Measurements from ENCODE around the gene VPS18.
A peak's percentile ranks its signal among the peaks of the same experiment; 100 is the strongest.

The VPS18 gene

DNA sequence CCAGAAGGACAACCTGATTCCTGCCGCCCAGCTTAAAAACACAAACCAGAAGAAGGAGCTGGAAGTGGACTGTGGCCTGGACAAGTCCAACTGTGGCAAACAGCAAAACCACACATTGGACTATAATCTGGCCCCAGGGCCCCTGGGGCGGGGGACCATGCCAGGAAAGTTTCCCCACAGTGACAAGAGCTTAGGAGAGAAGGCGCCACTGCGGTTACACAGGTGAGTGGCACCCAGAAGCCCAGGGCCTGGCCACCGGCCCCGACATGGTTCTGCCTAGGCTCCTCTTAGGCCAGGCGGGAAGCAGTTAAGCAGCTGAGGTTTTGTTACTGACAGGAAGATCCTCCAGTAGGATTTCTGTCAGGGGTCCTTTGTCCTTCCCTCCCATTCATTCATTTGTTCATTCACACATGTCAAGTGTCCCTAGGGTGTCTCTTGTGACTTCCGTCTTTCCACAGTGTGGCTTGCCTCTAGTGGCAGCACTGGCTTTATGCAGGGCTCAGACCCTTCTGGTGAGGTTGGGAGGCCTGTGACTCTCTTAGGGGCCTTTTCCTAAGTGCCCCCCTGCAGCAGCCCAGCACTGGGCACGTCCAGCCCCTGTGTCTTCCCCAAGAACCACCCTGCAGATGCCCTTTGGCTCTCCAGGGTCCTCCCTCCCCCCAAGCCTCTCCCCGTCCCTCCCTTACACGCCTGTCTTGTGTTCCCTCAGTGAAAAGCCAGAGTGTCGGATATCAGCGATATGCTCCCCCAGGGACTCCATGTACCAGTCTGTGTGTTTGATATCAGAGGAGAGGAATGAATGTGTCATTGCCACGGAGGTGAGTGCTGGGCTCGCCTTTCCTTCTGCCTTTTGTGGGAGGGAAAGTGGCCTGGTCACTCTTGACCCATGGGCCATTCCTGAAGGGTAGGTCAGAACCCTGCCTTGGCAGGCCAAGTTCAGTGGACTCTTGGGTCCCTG is 42.7 kb downstream of the VPS18 start:
- Histone ChIP-seq H3K4me1 (ENCODE audit: low read length) (peaks cover 34% of the 10 kb centered on the region), H3K9ac (ENCODE audit: low read length) (no peak overlapping the region), H3K79me2 (ENCODE audit: low read length) (no peaks in the 10 kb centered on the region), H3K4me2 (ENCODE audit: low read length) (no peak overlapping the region), H2AFZ (ENCODE audit: low read depth, low read length) (no peak overlapping the region), H3K9me3 (ENCODE audit: insufficient read depth, low read length) (no peaks in the 10 kb centered on the region), H3K27ac (ENCODE audit: low read length) (no peak overlapping the region), H4K20me1 (ENCODE audit: insufficient read depth, low read length) (no peaks in the 10 kb centered on the region), H3K27me3 (ENCODE audit: low read depth, low read length) (no peaks in the 10 kb centered on the region), H3K4me3 (ENCODE audit: low read length) (no peak overlapping the region), H3K36me3 (replicated peaks; ENCODE audit: low read depth, low read length) (no peaks in the 10 kb centered on the region)
- no peak for TF ChIP-seq EZH2phosphoT487 (IDR thresholded peaks at IDR 0.05; ENCODE audit: low read depth)
- TF ChIP-seq, protein P1, sequence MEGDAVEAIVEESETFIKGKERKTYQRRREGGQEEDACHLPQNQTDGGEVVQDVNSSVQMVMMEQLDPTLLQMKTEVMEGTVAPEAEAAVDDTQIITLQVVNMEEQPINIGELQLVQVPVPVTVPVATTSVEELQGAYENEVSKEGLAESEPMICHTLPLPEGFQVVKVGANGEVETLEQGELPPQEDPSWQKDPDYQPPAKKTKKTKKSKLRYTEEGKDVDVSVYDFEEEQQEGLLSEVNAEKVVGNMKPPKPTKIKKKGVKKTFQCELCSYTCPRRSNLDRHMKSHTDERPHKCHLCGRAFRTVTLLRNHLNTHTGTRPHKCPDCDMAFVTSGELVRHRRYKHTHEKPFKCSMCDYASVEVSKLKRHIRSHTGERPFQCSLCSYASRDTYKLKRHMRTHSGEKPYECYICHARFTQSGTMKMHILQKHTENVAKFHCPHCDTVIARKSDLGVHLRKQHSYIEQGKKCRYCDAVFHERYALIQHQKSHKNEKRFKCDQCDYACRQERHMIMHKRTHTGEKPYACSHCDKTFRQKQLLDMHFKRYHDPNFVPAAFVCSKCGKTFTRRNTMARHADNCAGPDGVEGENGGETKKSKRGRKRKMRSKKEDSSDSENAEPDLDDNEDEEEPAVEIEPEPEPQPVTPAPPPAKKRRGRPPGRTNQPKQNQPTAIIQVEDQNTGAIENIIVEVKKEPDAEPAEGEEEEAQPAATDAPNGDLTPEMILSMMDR (IDR thresholded peaks at IDR 0.05; ENCODE audit: low read depth, low read length): no peak

DNA sequence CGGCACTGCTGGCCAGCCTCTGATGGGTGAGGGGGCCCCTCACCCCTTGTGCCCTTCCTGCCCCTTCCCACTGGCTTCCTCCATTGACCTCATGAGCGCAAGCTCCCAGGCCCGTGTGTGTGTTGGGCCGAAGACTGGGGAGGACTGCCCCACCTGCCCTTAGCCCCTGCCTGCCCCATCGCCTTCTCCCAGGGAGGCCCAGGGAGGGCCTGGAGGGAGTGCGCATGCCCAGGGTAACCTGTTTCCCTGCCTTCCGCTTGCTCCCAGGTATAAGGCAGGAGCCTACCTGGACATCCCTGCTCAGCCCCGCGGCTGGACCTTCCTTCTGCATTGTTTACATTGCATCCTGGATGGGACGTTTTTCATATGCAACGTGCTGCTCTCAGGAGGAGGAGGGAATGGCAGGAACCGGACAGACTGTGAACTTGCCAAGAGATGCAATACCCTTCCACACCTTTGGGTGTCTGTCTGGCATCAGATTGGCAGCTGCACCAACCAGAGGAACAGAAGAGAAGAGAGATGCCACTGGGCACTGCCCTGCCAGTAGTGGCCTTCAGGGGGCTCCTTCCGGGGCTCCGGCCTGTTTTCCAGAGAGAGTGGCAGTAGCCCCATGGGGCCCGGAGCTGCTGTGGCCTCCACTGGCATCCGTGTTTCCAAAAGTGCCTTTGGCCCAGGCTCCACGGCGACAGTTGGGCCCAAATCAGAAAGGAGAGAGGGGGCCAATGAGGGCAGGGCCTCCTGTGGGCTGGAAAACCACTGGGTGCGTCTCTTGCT is 43.7 kb downstream of the VPS18 start:
- Histone ChIP-seq H3K9ac (ENCODE audit: low read length) (no peak overlapping the region), H3K4me3 (ENCODE audit: low read length) (no peak overlapping the region), H3K27me3 (ENCODE audit: low read depth, low read length) (no peaks in the 10 kb centered on the region), H3K27ac (ENCODE audit: low read length) (no peak overlapping the region), H4K20me1 (ENCODE audit: insufficient read depth, low read length) (no peaks in the 10 kb centered on the region), H3K9me3 (ENCODE audit: insufficient read depth, low read length) (no peaks in the 10 kb centered on the region), H3K4me2 (ENCODE audit: low read length) (no peak overlapping the region), H3K4me1 (ENCODE audit: low read length) (peaks cover 31% of the 10 kb centered on the region), H2AFZ (ENCODE audit: low read depth, low read length) (no peak overlapping the region), H3K79me2 (ENCODE audit: low read length) (no peaks in the 10 kb centered on the region), H3K36me3 (replicated peaks; ENCODE audit: low read depth, low read length) (no peaks in the 10 kb centered on the region)
- TF ChIP-seq, protein P1 (IDR thresholded peaks at IDR 0.05; ENCODE audit: low read depth, low read length): peak; percentile 31
- TF ChIP-seq EZH2phosphoT487 (IDR thresholded peaks at IDR 0.05; ENCODE audit: low read depth): no peak

DNA sequence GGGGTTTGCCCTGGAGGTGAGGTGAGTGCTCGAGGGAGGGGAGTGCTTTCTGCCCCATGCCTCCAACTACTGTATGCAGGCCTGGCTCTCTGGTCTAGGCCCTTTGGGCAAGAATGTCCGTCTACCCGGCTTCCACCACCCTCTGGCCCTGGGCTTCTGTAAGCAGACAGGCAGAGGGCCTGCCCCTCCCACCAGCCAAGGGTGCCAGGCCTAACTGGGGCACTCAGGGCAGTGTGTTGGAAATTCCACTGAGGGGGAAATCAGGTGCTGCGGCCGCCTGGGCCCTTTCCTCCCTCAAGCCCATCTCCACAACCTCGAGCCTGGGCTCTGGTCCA is 44.3 kb downstream of the VPS18 start:
- H2AFZ ChIP-seq (ENCODE audit: low read depth, low read length): no peak overlapping the region
- H3K27me3 ChIP-seq (ENCODE audit: low read depth, low read length): no peaks in the 10 kb centered on the region
- TF ChIP-seq EZH2phosphoT487 (IDR thresholded peaks at IDR 0.05; ENCODE audit: low read depth): no peak
- TF ChIP-seq, protein P1 (IDR thresholded peaks at IDR 0.05; ENCODE audit: low read depth, low read length): no peak

DNA sequence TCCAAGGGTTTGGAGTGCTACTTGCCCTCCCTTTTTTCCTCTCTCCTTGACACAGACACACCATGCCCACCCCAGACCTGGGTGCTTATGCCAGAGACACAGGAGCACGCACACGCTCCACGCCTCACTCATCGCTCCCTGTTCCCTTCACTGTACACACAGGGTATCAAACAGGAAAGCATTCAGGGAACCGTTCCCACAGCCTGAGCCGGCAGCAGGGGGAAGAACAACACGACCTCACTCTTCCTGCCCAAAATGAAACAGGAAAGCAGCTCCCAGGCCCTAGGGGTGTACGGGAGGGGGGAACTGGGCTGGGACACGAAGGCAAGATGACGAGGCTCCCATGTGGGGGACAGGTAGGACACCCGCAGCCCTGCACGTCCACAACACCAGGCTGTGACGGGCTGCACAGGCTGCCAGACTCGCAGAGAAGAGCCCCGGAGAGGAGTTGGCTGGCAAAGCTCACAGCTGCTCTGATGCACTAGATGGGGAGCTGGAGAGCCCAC is 46.1 kb downstream of the VPS18 start:
- no peaks in the 10 kb centered on the region for H4K20me1 ChIP-seq (ENCODE audit: insufficient read depth, low read length)
- peak overlapping the region; percentile 80 for H2AFZ ChIP-seq (ENCODE audit: low read depth, low read length)
- no peaks in the 10 kb centered on the region for H3K36me3 ChIP-seq (replicated peaks; ENCODE audit: low read depth, low read length)
- peak overlapping the region; percentile 87; the same call in 1 of the 2 replicates for H3K9ac ChIP-seq (ENCODE audit: low read length)
- H3K4me2 ChIP-seq (ENCODE audit: low read length): peak overlapping the region; percentile 87
- TF ChIP-seq, protein P1 (IDR thresholded peaks at IDR 0.05; ENCODE audit: low read depth, low read length): no peak
- TF ChIP-seq EZH2phosphoT487 (IDR thresholded peaks at IDR 0.05; ENCODE audit: low read depth): no peak
- no peaks in the 10 kb centered on the region for H3K9me3 ChIP-seq (ENCODE audit: insufficient read depth, low read length)
- no peaks in the 10 kb centered on the region for H3K27me3 ChIP-seq (ENCODE audit: low read depth, low read length)
- peak overlapping the region; percentile 87 for H3K4me3 ChIP-seq (ENCODE audit: low read length)
- no peak overlapping the region for H3K27ac ChIP-seq (ENCODE audit: low read length)
- no peaks in the 10 kb centered on the region for H3K79me2 ChIP-seq (ENCODE audit: low read length)
- peaks cover 28% of the 10 kb centered on the region for H3K4me1 ChIP-seq (ENCODE audit: low read length)

More for the DNA sequence above, 44.3 kb downstream of the VPS18 start:
- Histone ChIP-seq H3K79me2 (ENCODE audit: low read length) (no peaks in the 10 kb centered on the region), H3K36me3 (replicated peaks; ENCODE audit: low read depth, low read length) (no peaks in the 10 kb centered on the region), H3K9me3 (ENCODE audit: insufficient read depth, low read length) (no peaks in the 10 kb centered on the region), H4K20me1 (ENCODE audit: insufficient read depth, low read length) (no peaks in the 10 kb centered on the region), H3K27ac (ENCODE audit: low read length) (no peak overlapping the region), H3K4me3 (ENCODE audit: low read length) (no peak overlapping the region), H3K4me2 (ENCODE audit: low read length) (no peak overlapping the region), H3K9ac (ENCODE audit: low read length) (no peak overlapping the region), H3K4me1 (ENCODE audit: low read length) (peaks cover 29% of the 10 kb centered on the region)

Data from OCI-LY3 (cell line).